ENCODE data around the gene PADI2. TPM values are rescaled to one million over a fixed set of nuclear protein-coding genes. Genes with fewer than 3 reads are reported as not detected.

Gene PADI2
- total and polyA plus RNA-seq, 2 experiments from 2014 or later, result 1.7 to 4.3 TPM

- TF ChIP-seq, protein P1, sequence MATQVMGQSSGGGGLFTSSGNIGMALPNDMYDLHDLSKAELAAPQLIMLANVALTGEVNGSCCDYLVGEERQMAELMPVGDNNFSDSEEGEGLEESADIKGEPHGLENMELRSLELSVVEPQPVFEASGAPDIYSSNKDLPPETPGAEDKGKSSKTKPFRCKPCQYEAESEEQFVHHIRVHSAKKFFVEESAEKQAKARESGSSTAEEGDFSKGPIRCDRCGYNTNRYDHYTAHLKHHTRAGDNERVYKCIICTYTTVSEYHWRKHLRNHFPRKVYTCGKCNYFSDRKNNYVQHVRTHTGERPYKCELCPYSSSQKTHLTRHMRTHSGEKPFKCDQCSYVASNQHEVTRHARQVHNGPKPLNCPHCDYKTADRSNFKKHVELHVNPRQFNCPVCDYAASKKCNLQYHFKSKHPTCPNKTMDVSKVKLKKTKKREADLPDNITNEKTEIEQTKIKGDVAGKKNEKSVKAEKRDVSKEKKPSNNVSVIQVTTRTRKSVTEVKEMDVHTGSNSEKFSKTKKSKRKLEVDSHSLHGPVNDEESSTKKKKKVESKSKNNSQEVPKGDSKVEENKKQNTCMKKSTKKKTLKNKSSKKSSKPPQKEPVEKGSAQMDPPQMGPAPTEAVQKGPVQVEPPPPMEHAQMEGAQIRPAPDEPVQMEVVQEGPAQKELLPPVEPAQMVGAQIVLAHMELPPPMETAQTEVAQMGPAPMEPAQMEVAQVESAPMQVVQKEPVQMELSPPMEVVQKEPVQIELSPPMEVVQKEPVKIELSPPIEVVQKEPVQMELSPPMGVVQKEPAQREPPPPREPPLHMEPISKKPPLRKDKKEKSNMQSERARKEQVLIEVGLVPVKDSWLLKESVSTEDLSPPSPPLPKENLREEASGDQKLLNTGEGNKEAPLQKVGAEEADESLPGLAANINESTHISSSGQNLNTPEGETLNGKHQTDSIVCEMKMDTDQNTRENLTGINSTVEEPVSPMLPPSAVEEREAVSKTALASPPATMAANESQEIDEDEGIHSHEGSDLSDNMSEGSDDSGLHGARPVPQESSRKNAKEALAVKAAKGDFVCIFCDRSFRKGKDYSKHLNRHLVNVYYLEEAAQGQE (IDR thresholded peaks at IDR 0.05; ENCODE audit: unreplicated experiment), result no peak
- TF ChIP-seq ZNF331 (CRISPR knock-in tag; IDR thresholded peaks at IDR 0.05; ENCODE audit: low read depth), result no peak
- TF ChIP-seq ZNF114 (CRISPR knock-in tag; IDR thresholded peaks at IDR 0.05), result no peak
- no peak for TF ChIP-seq JUNB (IDR thresholded peaks at IDR 0.05; ENCODE audit: unreplicated experiment)
- TF ChIP-seq STAT1 (IDR thresholded peaks at IDR 0.05; ENCODE audit: unreplicated experiment), result no peak
- no peak for TF ChIP-seq NANOG (IDR thresholded peaks at IDR 0.05; ENCODE audit: borderline replicate concordance)
Measured at GRCh38 chr1:17104782-17105181, 14.5 kb downstream of the PADI2 start (continued).

DNA sequence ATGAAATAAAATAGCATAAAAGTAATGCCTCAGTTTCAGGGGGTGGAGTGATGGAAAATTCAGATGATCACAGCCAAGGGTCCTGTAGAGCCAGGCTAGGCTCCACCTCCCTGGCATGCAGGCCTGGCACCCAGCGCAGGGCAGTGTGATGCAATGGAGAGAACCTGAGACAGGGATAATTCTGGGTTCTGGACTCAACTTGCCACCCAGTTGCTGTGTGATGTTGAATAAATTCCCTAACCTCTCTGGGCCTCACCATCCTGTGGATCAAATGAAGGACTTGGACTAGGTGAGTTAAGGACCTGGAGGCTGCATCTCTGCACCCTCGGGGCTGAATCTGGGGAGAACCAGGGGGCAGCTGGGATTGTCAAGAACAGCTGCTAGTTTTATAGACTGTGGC lies 17.0 kb downstream of the PADI2 start:
- Histone ChIP-seq H3K4me3 (no peak overlapping the region), H3K36me3 (ENCODE audit: insufficient read depth) (no peaks in the 10 kb centered on the region), H3F3A (replicated peaks; ENCODE audit: low read depth) (no peaks in the 10 kb centered on the region), H3K27me3 (ENCODE audit: insufficient read depth) (no peaks in the 10 kb centered on the region), H3K79me2 (replicated peaks; ENCODE audit: insufficient read depth) (no peaks in the 10 kb centered on the region), H3K4me1 (ENCODE audit: insufficient read depth) (no peaks in the 10 kb centered on the region), H4K20me1 (replicated peaks; ENCODE audit: insufficient read depth) (no peaks in the 10 kb centered on the region), H3K9me2 (ENCODE audit: insufficient read depth) (no peaks in the 10 kb centered on the region), H2AFZ (no peak overlapping the region), H3K4me2 (no peak overlapping the region), H3K27ac (ENCODE audit: low read depth) (no peak overlapping the region)
- Mint-ChIP-seq H3K4me1 (peaks cover 18% of the 10 kb centered on the region), H3K4me3 (no peak overlapping the region), H3K36me3 (ENCODE audit: low read depth) (no peaks in the 10 kb centered on the region), H3K27me3 (ENCODE audit: insufficient read depth, low read depth, poor library complexity) (peaks cover 8% of the 10 kb centered on the region), H3K27ac (no peak overlapping the region), H3K9me3 (no peaks in the 10 kb centered on the region)
- no peak for DNase-seq (ENCODE audit: low spot score)
- ATAC-seq, result no peak
- TF ChIP-seq CREB1 (CRISPR knock-in tag; IDR thresholded peaks at IDR 0.05; ENCODE audit: low read depth) (no peak), EZH2 (IDR thresholded peaks at IDR 0.05; ENCODE audit: low read depth, unreplicated experiment) (no peak), NANOG (IDR thresholded peaks at IDR 0.05; ENCODE audit: borderline replicate concordance) (no peak), STAT1 (IDR thresholded peaks at IDR 0.05; ENCODE audit: unreplicated experiment) (no peak), ZNF331 (CRISPR knock-in tag; IDR thresholded peaks at IDR 0.05; ENCODE audit: low read depth) (no peak), ZNF462 (CRISPR knock-in tag; IDR thresholded peaks at IDR 0.05) (no peak)
- TF ChIP-seq, protein P1 (IDR thresholded peaks at IDR 0.05; ENCODE audit: unreplicated experiment), result no peak
- TF ChIP-seq, protein P2, sequence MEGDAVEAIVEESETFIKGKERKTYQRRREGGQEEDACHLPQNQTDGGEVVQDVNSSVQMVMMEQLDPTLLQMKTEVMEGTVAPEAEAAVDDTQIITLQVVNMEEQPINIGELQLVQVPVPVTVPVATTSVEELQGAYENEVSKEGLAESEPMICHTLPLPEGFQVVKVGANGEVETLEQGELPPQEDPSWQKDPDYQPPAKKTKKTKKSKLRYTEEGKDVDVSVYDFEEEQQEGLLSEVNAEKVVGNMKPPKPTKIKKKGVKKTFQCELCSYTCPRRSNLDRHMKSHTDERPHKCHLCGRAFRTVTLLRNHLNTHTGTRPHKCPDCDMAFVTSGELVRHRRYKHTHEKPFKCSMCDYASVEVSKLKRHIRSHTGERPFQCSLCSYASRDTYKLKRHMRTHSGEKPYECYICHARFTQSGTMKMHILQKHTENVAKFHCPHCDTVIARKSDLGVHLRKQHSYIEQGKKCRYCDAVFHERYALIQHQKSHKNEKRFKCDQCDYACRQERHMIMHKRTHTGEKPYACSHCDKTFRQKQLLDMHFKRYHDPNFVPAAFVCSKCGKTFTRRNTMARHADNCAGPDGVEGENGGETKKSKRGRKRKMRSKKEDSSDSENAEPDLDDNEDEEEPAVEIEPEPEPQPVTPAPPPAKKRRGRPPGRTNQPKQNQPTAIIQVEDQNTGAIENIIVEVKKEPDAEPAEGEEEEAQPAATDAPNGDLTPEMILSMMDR (conservative IDR thresholded peaks at IDR 0.05; ENCODE audit: low read depth in 2 of 2), result no peak
